Measurements from ENCODE around the gene FHAD1.

FHAD1 gene

DNA sequence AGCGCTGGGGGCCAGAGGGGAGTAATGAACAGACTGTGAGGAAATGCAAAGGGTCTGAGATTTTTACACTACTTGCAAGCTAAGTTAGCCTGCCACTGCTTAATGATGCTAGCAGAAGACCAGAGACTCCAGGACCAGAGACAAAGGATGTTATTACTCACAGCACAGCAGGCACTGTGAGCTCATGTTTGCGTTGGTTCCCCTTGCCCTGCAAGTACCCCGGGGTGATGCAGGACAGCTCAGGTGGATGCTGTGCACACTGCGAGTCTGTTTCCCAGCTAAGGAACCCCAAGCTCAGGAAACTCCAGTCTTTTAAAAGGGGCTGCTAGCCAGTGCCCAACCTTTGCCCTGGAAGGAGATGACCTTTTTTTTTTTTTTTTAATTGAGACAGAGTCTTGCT lies 1.2 kb downstream of the FHAD1 start:
- no peak for DNase-seq (ENCODE audit: low read depth)

DNA sequence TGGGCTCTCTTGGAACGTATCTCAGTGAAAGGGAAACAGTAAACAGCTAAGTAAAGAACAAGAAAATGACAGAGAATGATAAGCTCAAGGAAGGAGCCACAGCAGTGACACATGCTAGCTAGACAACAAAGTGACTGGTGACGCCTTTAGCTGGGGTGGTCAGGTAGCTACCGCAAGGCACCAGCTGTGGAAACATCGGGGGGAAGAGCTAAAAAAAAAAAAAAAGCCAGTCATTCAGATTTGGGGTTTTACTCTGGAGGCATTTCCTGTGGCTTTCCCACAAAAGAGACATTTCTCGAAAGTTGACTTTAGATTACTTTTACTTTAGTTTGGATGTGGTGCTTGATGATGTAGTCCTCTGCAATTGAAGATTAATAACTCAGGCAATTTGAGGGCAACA lies 2.1 kb downstream of the FHAD1 start:
- no peak for DNase-seq (ENCODE audit: low read depth)

DNA sequence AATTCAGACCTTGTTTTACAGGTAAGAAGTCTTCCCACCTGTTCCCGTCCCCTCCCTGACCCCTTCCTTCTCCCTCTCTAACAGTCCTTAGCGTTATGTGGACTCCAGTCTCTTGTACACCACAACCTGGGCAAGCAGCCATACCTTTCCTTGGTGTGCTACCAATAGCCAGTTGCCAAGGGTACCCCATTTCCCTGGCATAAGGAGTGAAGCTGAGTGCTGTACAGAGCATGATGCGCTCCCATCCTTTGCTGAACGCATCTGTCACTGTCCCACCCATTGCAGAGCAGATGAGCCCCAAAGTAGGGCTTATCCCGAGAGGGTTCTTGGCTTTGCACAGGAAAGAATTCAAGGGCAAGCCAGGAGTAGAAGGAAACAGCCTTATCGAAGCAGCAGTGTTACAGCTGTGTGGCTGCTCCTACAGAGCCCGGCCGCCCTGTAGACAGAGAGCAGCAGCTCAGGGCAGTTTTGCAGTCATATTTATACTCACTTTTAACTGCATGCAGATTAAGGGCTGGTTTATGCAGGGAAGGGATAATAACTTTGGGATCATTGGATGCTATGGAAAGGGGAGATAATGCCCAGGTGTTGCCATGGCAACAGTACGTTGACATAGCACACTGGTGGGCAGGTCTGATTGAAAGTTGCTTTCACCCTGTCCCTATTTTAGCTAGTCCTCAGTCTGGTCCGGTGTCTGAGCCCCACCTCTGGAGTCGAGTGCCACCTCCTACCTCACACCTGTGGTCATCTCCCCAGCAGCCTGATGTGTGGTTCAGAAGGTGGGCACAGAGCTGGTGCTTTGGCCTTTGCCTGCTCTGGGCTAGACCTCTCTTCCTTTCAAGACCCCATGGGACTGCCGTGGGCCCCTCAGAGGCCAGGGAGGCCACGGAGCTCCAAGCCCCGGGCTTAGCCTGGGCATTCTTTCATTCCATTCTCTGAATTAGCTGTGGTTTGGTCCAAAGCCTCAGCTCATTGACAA lies 5.1 kb downstream of the FHAD1 start:
- DNase-seq (ENCODE audit: low read depth) = no peak

DNA sequence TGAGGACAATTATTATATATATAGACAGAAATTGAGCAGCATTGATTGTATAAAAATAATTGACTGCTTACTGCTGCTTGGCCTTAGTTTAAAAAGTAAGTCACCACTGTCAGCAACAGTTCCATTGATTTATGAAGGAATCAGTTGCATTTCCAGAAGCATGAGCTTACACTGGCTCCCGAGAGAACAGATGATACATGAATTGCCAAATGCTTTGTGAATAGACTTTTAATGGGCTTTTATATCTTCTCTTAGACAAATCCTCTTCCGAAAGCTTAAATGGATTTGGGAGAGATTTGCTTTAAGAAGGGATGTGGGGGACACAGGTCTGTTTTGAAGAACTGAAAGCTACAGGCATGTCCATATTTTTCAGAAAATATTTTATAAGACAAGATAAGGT lies 7.5 kb downstream of the FHAD1 start:
- DNase-seq (ENCODE audit: low read depth) = no peak

DNA sequence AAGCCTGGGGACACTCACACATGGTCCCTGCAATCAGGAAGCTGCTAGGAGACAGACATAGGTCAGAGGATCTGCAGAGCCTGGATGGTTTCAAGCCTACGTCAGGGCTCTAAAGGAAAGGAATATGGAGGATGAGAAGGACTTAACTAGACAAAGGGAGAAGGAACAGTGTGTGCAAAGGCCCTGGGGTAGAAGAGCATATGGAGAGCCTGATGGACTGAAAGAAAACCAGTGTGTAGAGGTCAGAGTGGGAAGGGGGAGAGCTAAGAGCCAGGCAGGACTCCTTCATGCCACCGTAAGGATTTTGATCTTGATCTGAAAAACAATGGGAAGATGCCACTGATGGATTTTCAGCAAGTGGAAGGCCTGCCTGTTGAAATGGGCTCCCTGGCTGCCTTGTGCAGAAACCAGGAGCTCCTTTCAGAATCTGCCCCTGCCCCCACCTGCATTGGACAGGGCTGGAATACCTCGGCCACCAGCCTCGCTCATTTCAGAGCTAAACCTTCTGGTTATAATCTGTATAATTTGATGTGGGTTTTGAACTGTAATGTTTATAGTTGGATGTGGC lies 8.6 kb downstream of the FHAD1 start:
- no peak for DNase-seq (ENCODE audit: low read depth)

DNA sequence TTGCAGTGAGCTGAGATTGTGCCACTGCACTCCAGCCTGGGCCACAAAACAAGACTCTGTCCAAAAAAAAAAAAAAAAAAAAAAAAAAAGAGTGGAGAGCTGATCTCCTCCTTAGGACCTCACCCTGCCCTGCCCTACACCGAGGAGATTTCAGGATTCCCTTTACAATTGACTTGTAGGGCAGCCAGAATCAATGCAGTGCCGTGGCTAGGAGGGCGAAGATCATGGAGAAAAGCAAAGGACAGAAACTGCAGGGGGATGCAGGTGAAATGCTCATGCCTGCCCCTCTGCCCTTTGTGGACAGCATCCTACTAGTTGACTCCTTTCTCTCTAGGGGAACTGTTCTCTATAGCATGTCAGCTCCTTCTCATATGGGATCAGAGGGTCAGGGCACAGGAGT lies 9.6 kb downstream of the FHAD1 start:
- DNase-seq (ENCODE audit: low read depth) = no peak

DNA sequence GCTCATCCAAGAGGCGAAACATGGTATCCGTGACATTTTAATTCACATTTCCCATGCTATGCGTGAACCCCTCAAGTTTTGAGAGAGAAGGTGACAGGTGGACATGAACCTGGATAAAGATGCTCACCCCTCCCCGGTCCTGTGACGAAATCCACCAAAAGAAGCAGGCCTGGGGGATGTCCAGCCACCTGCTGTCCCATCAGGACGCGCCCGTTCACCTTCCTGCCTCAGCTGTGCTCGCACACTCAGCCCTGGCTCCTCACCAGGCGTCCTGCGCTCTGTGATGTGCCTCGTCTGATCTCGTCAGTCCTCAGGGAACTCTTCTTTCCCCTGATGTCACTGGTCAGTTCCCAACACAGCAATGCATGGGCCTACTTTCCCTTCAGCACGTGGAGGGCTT lies 10.3 kb downstream of the FHAD1 start:
- no peak for DNase-seq (ENCODE audit: low read depth)

DNA sequence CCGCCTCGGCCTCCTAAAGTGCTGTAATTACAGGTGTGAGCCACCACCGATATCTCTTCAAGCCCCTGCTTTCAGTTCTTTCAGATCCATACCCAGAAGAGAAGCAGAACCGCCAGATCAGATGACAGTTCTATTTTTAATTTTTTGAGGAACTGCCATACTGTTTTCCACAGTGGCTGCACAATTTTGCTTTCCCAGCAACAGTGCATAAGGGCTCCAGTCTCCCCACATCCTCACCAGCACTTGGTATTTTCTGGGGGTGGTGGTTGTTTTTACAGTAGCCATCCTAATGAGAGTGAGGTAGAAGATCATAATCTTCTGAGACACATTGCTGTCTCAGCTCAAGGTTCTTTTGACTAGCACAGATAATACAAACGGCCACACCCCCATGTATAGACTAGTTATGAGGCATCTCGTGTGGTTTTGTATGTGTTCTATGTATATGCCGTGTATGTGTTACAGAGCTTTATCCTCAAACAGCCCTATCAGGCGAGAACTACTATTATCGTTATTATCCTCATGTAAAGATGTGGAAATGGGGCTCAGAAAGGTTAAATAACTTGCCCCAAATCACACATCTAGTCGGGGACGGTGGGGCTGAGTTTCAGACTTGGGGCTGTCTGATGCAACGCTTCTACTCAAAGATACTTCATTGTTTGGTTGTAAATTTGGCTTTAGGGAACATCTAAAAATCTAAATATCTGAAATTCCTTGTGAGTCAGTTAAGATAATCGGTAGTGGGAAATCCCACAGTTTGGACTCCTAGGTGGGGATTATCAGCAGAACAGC lies 12.0 kb downstream of the FHAD1 start:
- DNase-seq (ENCODE audit: low read depth) = no peak

DNA sequence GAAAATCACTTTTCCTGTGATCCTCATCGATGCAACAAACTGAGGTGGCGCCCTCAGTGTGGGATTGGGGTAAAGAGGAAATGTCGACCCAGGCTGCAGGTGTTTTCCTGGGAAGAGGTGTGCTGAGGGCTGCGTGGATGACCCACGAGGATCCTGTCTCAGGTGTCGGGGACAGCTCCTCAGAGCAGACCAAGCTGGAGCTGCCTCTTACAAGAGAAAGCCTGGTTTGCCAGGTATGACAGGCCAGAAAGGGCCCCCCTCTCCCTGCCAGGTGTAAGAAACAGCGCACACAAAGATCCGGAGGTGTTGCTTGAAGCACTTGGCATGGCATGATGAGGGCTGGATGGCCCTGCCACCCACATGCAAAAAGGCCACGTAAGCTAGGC lies 12.6 kb downstream of the FHAD1 start:
- DNase-seq (ENCODE audit: low read depth) = no peak

DNA sequence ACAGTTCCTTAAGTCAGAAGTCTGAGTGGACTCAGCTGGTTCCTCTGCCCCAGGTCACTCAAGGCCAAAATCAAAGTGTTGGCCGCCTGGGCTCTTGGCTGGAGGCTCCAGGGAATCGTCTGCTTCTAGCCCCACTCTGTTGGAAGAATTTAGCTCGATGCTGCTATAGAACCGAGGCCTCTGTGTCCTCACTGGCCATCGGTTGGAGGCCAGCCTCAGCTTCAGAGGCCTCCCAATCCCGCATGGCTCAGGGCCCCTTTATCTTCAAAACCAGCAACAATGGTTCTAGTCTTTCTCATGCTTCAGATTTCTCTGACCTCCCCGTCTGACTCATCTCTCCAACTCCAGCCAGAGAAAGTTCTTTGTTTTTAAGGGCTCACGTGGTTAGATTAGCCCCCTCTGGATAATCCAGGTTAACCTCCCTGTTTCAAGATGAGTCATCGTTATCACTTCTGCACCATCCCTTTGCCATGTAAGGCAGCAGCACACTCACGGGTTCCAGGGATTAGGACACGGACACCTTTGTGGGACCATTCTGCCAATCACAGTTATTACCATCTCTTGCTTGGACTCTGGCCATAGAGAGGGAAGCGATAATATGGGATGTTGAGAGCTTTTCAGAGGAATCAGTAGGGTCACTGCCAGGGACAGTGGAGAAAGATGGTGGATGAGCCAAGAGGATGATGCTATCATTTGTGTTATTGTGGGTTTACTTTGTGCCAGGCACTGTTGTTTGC lies 13.6 kb downstream of the FHAD1 start:
- DNase-seq (ENCODE audit: low read depth) = no peak

DNA sequence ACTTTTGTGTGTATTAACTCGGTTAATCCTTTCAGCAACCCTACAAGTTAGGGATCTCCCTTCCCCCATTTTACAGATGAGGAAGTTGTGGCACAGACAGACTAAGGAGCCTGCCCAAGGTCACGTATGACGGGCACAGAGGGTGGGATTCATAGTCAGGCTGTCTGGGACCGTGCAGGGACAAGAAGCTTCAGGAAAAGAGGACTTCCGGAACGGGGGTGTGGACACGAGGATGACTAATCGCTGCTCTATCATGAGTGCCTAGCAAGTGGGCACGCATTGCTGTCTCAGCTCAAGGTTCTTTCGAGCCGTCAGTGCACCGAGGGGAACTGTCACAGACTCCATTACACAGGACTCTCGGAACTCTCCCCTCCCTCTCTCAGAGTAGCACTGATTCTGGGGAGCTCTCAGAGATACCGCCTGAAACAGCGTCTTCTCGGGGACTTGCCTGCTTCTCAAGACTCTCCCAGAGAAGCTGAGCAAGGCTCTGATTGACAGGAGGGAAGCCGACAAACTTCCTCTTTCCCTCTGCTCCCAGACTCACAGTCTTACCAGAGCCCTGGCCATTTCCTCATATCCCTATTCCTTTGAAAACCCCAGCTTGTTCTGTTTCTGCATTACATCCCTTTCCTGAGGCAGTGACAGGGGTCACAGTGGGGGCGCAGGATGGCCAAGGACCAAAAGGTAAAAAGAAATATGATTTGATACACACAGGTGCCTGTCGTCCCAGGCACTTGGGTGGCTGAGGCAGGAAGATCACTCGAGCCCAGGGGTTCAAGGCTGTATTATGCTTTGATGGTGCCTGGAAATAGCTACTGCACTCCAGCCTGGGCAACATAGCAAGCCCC lies 14.4 kb downstream of the FHAD1 start:
- no peak for DNase-seq (ENCODE audit: low read depth)

DNA sequence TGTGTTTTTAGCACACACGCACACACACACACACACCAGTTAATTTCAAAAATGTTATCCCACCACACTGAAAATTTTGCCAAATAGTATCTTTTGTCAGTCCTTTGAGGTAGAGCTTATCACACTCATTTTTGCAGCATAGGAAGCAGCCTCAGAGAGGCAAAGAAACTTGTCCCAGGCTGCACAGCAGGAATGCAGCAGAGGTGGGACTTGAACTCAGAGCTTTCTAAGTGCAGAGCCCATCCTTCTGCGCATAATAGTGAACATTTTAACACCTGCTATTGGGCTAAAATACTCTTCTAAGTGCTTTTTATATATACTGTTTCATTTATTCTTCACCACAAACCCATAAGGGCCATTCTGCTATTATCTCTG lies 15.0 kb downstream of the FHAD1 start:
- DNase-seq (ENCODE audit: low read depth) = no peak

DNA sequence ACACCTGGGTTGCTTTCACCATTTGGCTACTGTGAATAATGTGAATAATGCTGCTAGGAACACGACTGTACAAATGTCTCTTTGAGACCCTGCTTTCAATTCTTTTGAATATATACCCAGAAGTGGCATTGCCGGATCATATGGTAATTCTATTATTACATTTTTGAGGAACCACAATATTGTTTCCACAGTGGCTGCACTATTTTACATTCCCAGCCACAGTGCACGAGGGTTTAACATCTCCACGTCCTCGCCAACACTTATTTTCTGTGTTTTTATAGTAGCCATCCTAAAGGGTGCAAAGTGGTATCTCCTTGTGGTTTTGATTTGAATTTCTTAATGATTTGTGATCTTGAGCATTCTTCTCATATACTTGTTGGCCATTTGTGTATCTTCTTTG lies 15.7 kb downstream of the FHAD1 start:
- no peak for DNase-seq (ENCODE audit: low read depth)

DNA sequence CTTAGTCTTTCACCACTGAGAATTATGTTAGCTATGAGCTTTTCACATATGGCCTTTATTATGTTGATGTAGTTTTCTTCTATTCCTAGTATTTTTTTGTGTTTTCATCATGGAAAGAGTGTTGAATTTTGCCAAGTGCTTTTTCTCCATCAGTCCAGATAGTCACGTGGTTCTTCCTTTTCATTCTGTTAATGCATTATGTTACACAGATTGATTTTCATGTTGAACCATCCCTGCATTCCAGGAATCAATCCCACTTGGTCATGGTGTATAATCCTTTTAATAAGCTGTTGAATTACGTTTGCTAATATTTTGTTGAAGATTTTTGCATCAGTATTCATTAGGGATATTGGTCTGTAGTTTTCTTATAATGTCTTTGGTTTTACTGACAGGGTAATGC lies 17.7 kb downstream of the FHAD1 start:
- DNase-seq (ENCODE audit: low read depth) = no peak

DNA sequence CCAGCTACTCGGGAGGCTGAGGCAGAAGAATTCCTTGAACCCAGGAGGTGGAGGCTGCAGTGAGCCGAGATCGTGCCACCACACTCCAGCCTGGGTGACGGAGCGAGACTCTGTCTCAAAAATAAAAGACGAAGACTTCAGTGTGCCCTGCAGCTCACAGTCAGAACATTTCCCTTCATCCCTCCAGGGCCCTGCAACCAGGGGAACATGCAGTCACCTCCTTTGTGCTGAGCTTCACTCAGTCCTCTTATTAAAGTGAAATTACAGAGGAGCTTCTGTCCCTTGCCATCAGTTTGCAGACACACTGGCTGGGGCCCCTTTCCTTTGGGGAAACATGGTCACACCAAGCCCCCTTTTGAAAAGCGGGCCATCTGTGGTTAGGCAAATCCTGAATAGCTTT lies 24.2 kb downstream of the FHAD1 start:
- no peak for DNase-seq (ENCODE audit: low read depth)

DNA sequence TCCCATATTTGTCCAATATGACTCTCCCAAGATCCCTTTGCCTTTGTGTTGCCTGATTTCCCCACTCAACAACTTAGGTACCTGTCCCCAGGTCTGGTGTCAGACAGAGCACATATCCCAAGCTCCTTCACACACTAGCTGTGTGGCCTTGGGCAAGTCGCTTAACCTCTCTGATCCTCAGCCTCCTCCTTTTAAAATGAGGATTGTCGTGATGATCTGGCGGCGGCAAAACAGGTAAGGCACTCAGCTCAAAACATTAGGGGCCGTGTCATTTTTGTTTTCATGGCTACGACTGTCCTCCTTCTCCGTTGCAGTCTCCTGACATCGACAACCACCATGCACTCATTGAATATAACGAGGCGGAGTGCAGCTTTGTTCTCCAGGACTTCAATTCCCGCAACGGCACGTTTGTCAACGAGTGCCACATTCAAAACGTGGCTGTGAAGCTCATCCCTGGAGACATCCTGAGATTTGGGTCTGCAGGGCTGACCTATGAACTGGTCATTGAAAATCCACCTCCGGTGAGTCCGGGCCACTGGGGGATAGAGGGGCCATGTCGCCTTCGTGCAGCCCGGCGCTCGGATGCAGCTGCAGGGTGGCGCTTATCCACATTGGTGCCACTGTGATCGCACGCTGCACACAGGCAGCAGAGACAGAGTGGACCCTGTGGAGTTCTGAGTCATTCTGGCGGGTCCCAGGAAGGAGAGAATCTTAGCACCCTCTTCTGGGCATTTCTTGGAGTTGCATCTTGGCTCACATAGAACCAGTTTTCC lies 25.2 kb downstream of the FHAD1 start:
- DNase-seq (ENCODE audit: low read depth) = peak; percentile 41

DNA sequence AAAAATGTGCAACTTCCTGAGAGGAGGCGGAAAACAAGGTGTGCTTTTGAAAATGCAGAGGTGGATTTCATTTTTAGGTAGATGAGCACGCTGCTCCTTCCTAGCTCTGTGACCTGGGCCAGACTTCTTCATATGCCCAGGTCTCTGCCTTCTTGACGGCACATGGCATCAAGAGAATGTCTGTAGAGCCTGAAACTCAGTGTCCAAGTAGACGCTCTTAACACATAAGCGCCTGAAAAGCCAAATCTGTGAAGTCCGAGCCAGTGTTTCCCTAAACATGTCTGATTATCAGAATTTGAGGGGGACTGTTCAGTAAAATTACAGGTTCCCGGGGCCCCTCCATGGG lies 25.7 kb downstream of the FHAD1 start:
- DNase-seq (ENCODE audit: low read depth) = no peak

DNA sequence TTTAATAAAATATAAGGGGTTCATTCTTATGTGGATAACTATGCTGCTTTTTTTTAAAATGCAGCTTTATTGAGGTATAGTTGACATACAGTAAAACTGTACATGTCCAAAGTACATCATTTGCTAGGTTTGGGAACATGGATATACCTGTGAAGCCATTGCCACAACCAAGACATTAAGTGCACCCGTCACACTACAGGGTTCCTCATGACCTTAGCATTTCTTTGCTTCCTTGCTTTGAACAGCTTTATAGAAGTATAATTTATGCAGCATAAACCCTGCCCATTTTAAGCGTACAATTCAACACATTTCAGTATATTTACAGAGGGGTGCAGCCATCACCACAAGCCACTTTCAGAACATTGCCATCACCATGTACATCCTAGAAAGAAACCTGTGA lies 26.3 kb downstream of the FHAD1 start:
- no peak for DNase-seq (ENCODE audit: low read depth)

DNA sequence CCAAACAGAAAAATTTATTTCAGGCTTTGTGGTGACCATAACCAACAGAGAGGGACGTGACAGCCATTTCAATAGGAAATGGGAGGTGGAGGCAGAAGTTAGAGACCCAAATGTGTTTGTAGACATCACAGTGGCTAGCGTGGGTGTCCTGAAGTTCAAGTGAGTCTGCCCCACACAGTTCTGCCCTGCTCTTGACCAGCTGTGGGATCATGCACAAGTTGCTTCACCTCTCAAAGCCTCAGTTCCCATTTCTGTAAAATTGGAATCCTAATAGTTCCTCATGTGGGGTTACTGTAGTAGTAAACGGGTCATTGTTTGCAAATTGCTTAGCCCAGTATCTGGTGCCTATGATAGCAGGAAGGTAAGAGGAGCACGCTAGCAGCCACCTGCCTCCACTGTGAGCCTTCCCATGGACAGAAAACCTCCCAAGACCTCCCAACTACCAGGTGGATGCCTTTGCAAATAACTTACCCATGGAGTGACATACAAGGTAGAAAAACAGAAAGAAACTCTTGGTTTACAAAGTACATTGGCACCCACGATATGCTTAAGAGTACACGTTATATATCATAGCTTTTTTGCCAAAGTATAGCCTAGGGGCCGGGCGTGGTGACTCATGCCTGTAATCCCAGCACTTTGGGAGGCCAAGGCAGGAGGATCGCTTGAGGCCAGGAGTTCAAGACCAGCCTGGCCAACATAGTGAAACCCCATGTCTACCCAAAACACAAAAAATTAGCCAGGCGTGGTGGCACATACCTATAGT lies 29.1 kb downstream of the FHAD1 start:
- DNase-seq (ENCODE audit: low read depth) = no peak
